ENCODE results near the gene EVC. TPM values are rescaled to one million over a fixed set of nuclear protein-coding genes. Genes with fewer than 3 reads are reported as not detected.

EVC gene
- total RNA-seq, 4 donors from 2014 or later = 89.8 to 134 (median 99.6) TPM

DNA sequence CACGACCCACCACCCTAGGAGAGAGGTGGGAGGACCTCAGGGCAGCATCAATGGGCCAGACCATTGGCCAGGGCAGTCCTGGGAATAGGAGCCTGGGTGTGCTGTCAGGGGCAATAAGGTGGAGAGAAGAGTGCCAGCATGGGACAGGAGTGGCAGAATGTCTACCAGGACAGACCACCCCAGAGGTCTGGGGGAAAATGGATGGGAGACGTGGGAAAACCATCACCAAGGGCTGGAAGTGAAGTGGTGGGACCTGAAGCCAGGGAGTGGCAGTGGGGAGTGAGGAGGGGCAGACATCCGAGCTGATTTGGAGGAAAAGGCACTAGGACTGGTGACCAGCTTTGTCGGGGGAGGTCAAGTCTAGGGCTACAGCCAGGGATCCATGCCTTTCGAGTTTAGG, 3.6 kb upstream of the EVC start:
- Histone ChIP-seq H3K4me3 (peak overlapping the region in 3 of 4 donors; percentile 59 to 80 (median 59)), H3K9me3 (no peaks in the 10 kb centered on the region), H3K36me3 (peaks cover 0 to 7% (median 0%) of the 10 kb centered on the region in 3 donors), H3K27ac (peak overlapping the region in 2 of 4 donors; percentile 78 to 90), H3K4me1 (peaks cover 0 to 60% (median 12%) of the 10 kb centered on the region in 4 donors), H3K27me3 (no peaks in the 10 kb centered on the region)
- no peak for TF ChIP-seq EP300 (IDR thresholded peaks at IDR 0.05)
- TF ChIP-seq, protein P1, sequence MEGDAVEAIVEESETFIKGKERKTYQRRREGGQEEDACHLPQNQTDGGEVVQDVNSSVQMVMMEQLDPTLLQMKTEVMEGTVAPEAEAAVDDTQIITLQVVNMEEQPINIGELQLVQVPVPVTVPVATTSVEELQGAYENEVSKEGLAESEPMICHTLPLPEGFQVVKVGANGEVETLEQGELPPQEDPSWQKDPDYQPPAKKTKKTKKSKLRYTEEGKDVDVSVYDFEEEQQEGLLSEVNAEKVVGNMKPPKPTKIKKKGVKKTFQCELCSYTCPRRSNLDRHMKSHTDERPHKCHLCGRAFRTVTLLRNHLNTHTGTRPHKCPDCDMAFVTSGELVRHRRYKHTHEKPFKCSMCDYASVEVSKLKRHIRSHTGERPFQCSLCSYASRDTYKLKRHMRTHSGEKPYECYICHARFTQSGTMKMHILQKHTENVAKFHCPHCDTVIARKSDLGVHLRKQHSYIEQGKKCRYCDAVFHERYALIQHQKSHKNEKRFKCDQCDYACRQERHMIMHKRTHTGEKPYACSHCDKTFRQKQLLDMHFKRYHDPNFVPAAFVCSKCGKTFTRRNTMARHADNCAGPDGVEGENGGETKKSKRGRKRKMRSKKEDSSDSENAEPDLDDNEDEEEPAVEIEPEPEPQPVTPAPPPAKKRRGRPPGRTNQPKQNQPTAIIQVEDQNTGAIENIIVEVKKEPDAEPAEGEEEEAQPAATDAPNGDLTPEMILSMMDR (IDR thresholded peaks at IDR 0.05) = no peak
- no peak for TF ChIP-seq POLR2A (IDR thresholded peaks at IDR 0.05)
- no peak for DNase-seq (ENCODE audit: low spot score in 2 of 2)
- 45 to 47% methylated on average over 5 of the region's 5 CpGs for WGBS, 2 donors

DNA sequence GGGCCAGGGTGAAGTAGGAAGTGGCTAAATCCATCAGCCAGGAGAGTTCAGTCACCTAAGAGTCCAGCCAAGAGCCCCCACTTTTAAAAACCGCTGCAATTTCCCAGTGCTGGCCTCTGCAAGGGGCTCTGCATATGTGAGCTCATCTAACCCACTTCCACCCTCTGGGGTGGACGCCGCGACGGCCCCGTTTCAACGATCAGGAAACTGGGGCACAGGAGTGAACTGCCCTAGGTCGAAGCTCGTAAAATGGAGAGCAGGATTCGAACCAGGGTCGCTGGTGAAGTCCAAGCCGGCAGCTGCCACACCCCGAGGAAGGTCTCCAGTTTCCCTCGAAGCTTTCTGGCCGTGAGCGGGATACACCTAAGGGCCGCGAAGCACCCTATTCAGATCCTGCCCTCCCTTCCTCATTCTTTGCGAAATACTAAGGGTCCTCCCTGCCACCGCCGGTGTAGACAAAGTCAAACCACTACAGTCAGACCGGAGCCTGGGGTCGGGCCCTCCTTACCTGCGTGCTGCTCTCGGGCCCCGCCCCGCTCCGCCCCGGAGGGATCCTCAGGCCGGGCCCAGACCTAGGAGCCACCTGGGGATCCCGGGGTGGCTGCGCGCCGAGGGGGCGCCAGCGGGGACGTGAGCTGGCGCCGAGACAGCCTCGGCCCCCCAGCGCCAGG, 3.1 kb upstream of the EVC start:
- Histone ChIP-seq H3K9me3 (no peaks in the 10 kb centered on the region), H3K27me3 (no peaks in the 10 kb centered on the region), H3K27ac (peak overlapping the region; percentile 73 to 95 (median 84)), H3K36me3 (peaks cover 0 to 4% (median 0%) of the 10 kb centered on the region in 3 donors), H3K4me1 (peaks cover 0 to 66% (median 12%) of the 10 kb centered on the region in 4 donors), H3K4me3 (peak overlapping the region; percentile 59 to 80 (median 62))
- no peak for DNase-seq (ENCODE audit: low spot score in 2 of 2)
- TF ChIP-seq EP300 (IDR thresholded peaks at IDR 0.05) = no peak
- TF ChIP-seq POLR2A (IDR thresholded peaks at IDR 0.05) = no peak
- TF ChIP-seq, protein P1 (IDR thresholded peaks at IDR 0.05) = no peak
- 3 to 7% methylated on average over 13 to 21 of the region's 41 CpGs for WGBS, 2 donors

DNA sequence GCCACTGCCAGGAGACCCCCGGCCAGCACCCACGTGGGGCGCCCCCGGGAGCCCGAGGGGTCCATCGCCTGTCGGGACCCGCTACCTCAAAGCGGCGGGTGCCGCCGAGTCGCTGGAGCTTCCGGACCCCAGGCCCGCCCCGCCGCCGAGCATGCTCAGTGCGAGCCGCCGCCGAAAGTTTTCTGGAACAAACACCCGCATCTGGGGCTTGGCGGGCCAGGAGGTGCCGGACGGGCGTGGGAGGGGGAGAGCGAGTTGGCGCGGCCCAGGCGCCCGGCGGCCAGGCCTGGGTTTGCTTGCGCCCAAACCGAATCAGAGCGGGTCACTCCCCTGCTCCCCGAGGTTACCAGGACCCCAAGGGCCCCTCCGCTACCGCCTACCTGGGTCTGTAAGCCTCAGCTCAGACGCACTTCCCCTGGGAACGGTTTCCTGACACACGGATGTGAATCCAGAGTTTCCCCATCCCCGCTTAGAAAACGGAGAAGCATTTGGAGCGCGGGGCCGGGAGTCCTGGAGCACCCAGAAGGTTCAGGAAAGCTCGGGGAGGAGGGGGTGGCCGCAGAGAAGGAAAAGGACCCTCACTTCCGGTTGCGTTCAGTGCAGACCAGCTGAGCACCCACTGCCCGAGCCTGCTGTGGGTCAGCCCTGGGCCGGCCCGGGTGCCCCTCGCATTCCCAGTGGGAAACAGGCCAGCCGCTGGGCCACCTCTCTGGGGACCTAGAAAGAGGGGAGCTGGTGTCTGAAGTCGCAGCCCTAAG, 2.4 kb upstream of the EVC start, which contains the start of gene EVC2:
EVC2 (minus strand) TSS at position 111 of the 758 bp plus-strand sequence; CDS start at position 65, 46 bp downstream.
- no peaks in the 10 kb centered on the region for H3K9me3 ChIP-seq
- no peaks in the 10 kb centered on the region for H3K27me3 ChIP-seq
- DNase-seq (ENCODE audit: low spot score in 2 of 2) = peak; percentile 53
- peaks cover 0 to 4% (median 0%) of the 10 kb centered on the region in 3 donors for H3K36me3 ChIP-seq
- TF ChIP-seq EP300 (IDR thresholded peaks at IDR 0.05) (peak in 1 of 2 donors; percentile 59), POLR2A (IDR thresholded peaks at IDR 0.05) (peak in 1 of 2 donors; percentile 42)
- TF ChIP-seq, protein P1 (IDR thresholded peaks at IDR 0.05) = no peak
- H3K4me1 ChIP-seq = peaks cover 0 to 69% (median 12%) of the 10 kb centered on the region in 4 donors
- 3 to 8% methylated on average over 18 to 28 of the region's 57 CpGs for WGBS, 2 donors
- peak within 1 kb of the TSS; percentile 73 to 95 (median 84) for H3K27ac ChIP-seq
- H3K4me3 ChIP-seq = peak within 1 kb of the TSS; percentile 59 to 80 (median 62)

DNA sequence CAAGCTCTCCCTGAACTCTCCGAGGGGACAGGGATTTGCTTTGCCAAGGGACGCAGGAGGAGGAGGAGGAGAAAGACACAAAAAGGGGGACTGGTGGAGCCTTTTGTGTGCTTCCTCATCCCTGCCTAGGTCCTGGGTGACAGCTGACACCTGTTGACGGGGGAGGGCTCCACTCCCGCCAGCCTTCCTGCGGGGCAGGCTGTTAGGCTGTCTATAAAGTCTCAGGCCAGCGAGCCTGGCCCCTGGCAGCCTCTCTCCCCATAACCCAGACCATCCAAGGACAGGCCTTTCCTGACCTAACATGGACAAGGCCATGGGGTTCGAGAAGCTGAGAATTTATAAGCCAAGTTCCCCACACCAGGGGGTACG, 1.8 kb upstream of the EVC start:
- peak overlapping the region; percentile 73 to 95 (median 84) for H3K27ac ChIP-seq
- TF ChIP-seq POLR2A (IDR thresholded peaks at IDR 0.05) (no peak), EP300 (IDR thresholded peaks at IDR 0.05) (no peak)
- TF ChIP-seq, protein P1 (IDR thresholded peaks at IDR 0.05) = no peak
- peaks cover 0 to 3% (median 0%) of the 10 kb centered on the region in 3 donors for H3K36me3 ChIP-seq
- H3K4me1 ChIP-seq = peaks cover 0 to 68% (median 12%) of the 10 kb centered on the region in 4 donors
- no peaks in the 10 kb centered on the region for H3K27me3 ChIP-seq
- no peak for DNase-seq (ENCODE audit: low spot score in 2 of 2)
- 68 to 72% methylated on average over 8 of the region's 8 CpGs for WGBS, 2 donors
- peak overlapping the region in 3 of 4 donors; percentile 59 to 80 (median 65) for H3K4me3 ChIP-seq
- H3K9me3 ChIP-seq = no peaks in the 10 kb centered on the region

Data from tibial nerve (tissue), 4 donors.